HG02623 (cell line): ENCODE measurements around the gene GSK3B.

ENCODE experiments used
- ATAC-seq: cut with Tn5 transposase; IDR thresholded peaks from one replicate; pipeline ENCODE4 v1.9.1; 2021; ENCODE audit warnings: moderate library complexity; ENCODE audit not compliant: unreplicated experiment

The GSK3B gene

DNA sequence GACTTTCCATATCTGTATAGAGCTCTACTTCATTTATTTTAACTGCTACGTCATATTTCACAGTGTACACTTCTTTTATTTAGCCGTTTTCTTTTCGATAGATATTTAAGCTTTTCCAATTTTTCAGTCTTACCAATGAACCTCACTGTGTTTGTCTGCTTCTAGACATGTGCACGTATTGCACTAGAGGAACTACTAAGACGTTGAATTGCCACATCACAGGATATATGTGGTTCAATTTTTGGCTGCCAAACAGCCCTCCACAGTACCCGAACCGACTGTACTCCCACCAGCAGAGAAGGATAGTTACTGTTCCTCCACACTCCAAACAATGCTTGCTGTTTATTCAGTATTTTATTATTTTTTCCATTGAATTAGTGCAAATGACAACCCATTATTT lies 310.4 kb downstream of the GSK3B start:
- no peak for ATAC-seq

DNA sequence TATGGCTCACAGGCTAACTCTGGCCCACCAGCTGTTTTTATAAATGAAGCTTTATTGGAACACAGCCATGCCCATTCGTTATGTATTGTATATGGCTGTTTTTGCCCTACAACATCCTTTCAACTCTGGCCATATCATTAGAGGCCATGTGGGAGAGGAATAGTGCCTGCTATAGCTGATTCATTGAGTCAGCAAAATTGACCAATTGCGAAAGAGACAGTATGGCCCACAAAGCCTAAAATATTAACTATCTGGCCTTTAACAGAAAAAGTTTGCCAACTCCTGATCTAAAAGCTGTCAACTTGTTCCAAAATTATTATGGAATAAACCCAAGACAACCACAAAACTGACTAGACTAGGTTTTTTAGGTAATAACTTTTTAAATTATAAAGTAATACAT lies 311.0 kb downstream of the GSK3B start:
- no peak for ATAC-seq

DNA sequence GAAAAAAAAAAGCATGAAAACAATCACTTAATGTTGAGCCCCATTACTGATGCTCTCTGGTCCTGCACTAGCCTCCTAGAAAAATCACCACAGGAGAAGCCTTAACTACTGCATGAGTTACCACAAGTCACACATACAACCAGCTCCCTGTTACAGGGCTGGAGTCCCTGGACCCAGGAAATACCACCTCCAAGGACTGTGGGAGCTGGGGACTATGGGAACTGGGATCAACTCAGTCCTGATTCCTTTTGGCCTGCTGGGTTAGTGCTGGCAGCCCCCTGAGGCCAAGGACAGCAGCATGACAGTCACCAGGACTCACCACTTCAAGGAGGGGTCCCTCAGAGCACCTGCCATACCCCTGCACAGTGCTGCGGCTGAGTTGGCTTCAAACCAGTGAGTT lies 311.8 kb downstream of the GSK3B start:
- no peak for ATAC-seq

DNA sequence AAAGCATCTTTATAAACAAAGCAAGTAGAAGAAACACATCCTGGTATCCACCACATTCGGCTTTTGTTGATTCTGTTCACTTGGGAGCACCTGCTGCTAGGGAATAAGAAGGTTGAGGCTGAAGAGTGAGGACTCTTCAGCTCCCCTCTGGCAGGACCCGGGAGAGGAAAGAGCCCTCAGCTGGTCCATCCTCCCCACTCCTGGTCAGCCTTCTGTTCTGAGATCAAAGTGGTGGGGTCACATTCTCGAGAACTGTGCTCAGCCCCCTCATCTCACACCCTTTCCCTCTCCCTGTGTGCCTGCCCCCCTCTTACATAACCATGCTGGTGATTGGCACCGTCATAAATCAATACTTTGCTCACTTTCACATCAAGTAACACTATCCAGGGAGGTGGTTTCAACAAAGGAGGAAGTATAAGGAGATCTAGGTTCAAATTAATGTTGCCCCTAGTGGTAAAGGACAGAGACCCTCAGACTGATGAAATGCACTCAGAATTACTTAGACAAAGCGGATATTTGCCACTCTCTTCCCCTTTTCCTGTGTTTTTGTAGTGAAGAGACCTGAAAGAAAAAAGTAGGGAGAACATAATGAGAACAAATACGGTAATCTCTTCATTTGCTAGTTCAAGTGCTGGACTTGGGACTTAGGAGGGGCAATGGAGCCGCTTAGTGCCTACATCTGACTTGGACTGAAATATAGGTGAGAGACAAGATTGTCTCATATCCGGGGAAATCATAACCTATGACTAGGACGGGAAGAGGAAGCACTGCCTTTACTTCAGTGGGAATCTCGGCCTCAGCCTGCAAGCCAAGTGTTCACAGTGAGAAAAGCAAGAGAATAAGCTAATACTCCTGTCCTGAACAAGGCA lies 312.7 kb downstream of the GSK3B start, which contains the start of gene NR1I2:
NR1I2 (plus strand) TSS at position 772 of the 869 bp plus-strand sequence.
- ATAC-seq: no peak

DNA sequence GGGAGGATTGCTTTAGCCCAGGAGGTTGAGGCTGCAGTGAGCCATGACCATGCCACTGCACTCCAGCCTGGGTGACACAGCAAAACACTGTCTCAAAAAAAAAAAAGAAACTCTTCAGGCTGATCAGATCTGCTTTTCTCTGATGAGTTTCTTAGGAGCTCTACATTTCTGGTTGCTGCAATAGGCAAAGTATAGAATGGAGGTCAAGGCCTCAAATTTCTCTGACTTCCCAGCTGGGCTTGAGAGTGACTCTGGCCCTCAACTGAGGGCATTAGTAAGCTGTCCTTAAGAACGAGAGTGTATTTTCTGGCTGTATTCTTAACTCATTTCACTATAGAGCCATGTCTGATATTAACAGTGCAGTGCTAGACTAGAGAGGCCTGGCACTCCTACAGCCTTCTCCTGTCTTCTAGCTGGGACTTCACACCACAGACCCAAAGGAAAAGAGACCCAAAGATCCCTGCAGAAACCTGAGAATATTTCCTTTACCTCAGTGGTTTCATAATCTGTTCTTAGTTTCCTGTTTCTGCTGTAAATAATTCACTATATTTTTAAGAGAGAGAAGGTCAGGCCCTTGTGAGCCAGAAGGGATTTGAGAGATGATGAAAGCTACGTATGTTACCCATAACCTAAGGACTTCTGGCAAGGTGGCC lies 314.4 kb downstream of the GSK3B start:
- peak; percentile 60 for ATAC-seq

- ATAC-seq: no peak
Observed at GRCh38 chr3:119778811-119779210, 315.4 kb downstream of the GSK3B start.

GRCh38 chr3:119778176-119778575 lies 316.1 kb downstream of the GSK3B start:
- ATAC-seq: no peak

- no peak for ATAC-seq
Observed at GRCh38 chr3:119776304-119776703, 317.9 kb downstream of the GSK3B start.

DNA sequence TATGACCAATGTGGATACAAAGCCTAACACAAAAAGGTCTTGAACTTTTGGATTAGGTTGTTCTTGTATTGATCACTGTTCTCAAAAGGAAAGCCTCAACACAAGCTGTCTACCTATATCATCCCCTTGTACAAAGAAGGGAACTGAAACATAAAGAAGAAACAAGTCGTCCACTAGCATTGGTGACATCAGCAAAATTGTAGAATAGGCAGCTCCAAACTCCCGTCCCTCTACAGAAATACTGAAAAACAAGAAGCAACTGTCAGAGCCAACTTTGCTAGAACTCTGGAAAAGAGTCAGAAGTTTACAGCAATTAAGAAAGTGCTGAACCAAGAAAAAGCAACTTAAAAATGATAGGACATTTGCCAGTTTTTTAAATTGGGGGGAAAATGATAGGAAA lies 319.8 kb downstream of the GSK3B start:
- peak; percentile 92 for ATAC-seq
